Fibroblast of skin of left quadriceps (primary cell): ENCODE results near the gene CSMD2.

Source experiments
- DNase-seq, 2 experiments: peaks; one replicate each; pipeline ENCODE4 v3.0.0-alpha.2; 2013; ENCODE audit warnings: low read depth in 2 of 2

Gene CSMD2

GRCh38 chr1:33753087-33753856, 411.8 kb downstream of the CSMD2 start:
- no peak for DNase-seq

GRCh38 chr1:33745942-33746341, 419.1 kb downstream of the CSMD2 start:
- DNase-seq: no peak

GRCh38 chr1:33743221-33743998, 421.6 kb downstream of the CSMD2 start:
- DNase-seq: no peak

GRCh38 chr1:33742663-33743062, 422.4 kb downstream of the CSMD2 start:
- DNase-seq: no peak

- DNase-seq: no peak
Measured at GRCh38 chr1:33741749-33742148, 423.3 kb downstream of the CSMD2 start.

- no peak for DNase-seq
Measured at GRCh38 chr1:33740040-33740744, 424.8 kb downstream of the CSMD2 start.

- no peak for DNase-seq
Measured at GRCh38 chr1:33738976-33739375, 426.1 kb downstream of the CSMD2 start.

GRCh38 chr1:33738536-33738935, 426.5 kb downstream of the CSMD2 start:
- DNase-seq: no peak

GRCh38 chr1:33736496-33736895, 428.5 kb downstream of the CSMD2 start:
- DNase-seq: no peak

- DNase-seq: peak in 1 of 2 experiments; percentile 19
Measured at GRCh38 chr1:33735624-33736023, 429.4 kb downstream of the CSMD2 start.

GRCh38 chr1:33727310-33727709, 437.7 kb downstream of the CSMD2 start:
- DNase-seq: no peak

GRCh38 chr1:33726274-33726804, 438.7 kb downstream of the CSMD2 start:
- no peak for DNase-seq

GRCh38 chr1:33725556-33726160, 439.4 kb downstream of the CSMD2 start:
- DNase-seq: no peak

- no peak for DNase-seq
Measured at GRCh38 chr1:33725037-33725436, 440.0 kb downstream of the CSMD2 start.

GRCh38 chr1:33724348-33724747, 440.7 kb downstream of the CSMD2 start:
- DNase-seq: no peak

- no peak for DNase-seq
Measured at GRCh38 chr1:33723251-33723650, 441.8 kb downstream of the CSMD2 start.

GRCh38 chr1:33721301-33721815, 443.7 kb downstream of the CSMD2 start:
- no peak for DNase-seq

- peak; percentile 54 to 67 for DNase-seq
Measured at GRCh38 chr1:33719771-33720670, 445.0 kb downstream of the CSMD2 start.

GRCh38 chr1:33719326-33719725, 445.7 kb downstream of the CSMD2 start:
- DNase-seq: no peak

GRCh38 chr1:33718186-33718585, 446.8 kb downstream of the CSMD2 start:
- DNase-seq: no peak
